Upper lobe of left lung (tissue), 4 donors: ENCODE measurements around the gene WARS2.

ENCODE experiments used
- POLR2A ChIP-seq, 4 donors: fragments of 450-650 bp; IDR thresholded peaks; one replicate each; pipeline ENCODE4 v1.5.1; 2016 to 2017; ENCODE audit warnings: antibody characterized with exemption in 4 of 4, mild to moderate bottlenecking in 2 of 4
- TF ChIP-seq, protein P1 (sequence below), 6 experiments: fragments of 450-650 bp in 4 of 6; fragments of 200-600 bp in 2 of 6; sonication (generic) in 2 of 6; IDR thresholded peaks; one replicate each; pipeline ENCODE4 v1.5.1; 2016 to 2019; ENCODE audit warnings: antibody characterized with exemption in 6 of 6

DNA sequence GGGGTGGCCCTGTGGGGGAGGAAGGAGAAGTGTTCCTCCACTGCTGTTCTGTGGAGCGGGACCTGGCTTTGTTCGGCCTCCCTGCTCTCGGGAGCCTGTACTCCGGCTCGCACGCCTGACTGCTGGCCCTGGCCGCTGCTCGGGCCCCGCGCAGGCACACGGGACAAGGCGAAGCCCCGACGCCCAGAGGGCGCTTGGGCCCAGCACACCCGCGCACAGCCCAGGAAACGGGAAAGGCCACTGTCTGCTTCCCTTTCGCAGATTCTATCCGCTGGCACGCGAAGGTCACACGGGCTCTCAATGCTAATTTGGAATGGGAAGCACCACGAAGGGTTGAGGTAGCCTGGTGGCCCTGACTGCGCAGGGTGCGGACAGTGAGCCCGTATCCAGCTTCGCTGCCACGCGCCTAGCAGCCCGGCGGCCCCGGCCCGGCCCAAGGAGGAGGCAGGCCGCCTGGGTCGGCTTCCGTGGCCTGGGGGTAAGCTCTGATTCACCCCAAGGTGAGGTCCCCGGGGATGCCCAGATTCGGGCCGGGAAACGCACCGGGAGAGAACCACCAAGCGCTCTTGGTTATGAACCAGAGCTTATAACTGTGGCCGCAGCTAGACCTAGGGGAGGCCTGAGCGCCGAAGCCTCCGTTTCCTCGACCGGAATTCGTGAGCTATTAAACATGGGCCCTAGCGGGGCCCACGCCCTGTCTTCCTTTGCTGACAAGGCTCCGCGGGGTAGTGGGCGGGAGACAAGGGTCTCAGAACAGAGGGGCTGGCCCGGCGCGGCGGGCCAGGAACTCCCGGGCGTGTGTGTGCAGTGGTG is 132.6 kb downstream of the WARS2 start:
- TF ChIP-seq, protein P1, sequence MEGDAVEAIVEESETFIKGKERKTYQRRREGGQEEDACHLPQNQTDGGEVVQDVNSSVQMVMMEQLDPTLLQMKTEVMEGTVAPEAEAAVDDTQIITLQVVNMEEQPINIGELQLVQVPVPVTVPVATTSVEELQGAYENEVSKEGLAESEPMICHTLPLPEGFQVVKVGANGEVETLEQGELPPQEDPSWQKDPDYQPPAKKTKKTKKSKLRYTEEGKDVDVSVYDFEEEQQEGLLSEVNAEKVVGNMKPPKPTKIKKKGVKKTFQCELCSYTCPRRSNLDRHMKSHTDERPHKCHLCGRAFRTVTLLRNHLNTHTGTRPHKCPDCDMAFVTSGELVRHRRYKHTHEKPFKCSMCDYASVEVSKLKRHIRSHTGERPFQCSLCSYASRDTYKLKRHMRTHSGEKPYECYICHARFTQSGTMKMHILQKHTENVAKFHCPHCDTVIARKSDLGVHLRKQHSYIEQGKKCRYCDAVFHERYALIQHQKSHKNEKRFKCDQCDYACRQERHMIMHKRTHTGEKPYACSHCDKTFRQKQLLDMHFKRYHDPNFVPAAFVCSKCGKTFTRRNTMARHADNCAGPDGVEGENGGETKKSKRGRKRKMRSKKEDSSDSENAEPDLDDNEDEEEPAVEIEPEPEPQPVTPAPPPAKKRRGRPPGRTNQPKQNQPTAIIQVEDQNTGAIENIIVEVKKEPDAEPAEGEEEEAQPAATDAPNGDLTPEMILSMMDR (IDR thresholded peaks at IDR 0.05): no peak
- TF ChIP-seq POLR2A (IDR thresholded peaks at IDR 0.05): no peak
